Stimulated activated naive CD8-positive, alpha-beta T cell treated with anti-CD3 and anti-CD28 coated beads, Interleukin-15, amount 100 ng/mL, for 72 hours (primary cell): ENCODE measurements around the gene LDLRAD3.
A peak's percentile ranks its signal among the peaks of the same experiment; 100 is the strongest.

Experiments
- ATAC-seq: fragments of 150-1000 bp; cut with Tn5 transposase; 2 replicates; pipeline ENCODE4 v1.10.0; 2021; ENCODE audit warnings: mild to moderate bottlenecking, moderate library complexity
- DNase-seq, 2 donors: peaks; one replicate each; pipeline ENCODE4 v3.0.0; 2021 to 2022
- H3K27ac Mint-ChIP-seq, 2 donors: one replicate each; pipeline ENCODE4 v1.8.0; 2022; ENCODE audit warnings: mild to moderate bottlenecking in 2 of 2, mixed read lengths in 2 of 2, moderate library complexity in 2 of 2
- H3K27me3 Mint-ChIP-seq: one replicate; pipeline ENCODE4 v1.8.0; 2022; ENCODE audit warnings: mixed read lengths
- H3K4me1 Mint-ChIP-seq: one replicate; pipeline ENCODE4 v1.8.0; 2022; ENCODE audit warnings: mild to moderate bottlenecking, mixed read lengths
- H3K4me3 Mint-ChIP-seq, 2 donors: one replicate each; pipeline ENCODE4 v1.8.0; 2022; ENCODE audit warnings: mild to moderate bottlenecking in 2 of 2, mixed read lengths in 2 of 2, moderate library complexity in 1 of 2
- H3K9me3 Mint-ChIP-seq, 2 donors: one replicate each; pipeline ENCODE4 v1.8.0; 2022; ENCODE audit warnings: mixed read lengths in 2 of 2

The LDLRAD3 gene

DNA sequence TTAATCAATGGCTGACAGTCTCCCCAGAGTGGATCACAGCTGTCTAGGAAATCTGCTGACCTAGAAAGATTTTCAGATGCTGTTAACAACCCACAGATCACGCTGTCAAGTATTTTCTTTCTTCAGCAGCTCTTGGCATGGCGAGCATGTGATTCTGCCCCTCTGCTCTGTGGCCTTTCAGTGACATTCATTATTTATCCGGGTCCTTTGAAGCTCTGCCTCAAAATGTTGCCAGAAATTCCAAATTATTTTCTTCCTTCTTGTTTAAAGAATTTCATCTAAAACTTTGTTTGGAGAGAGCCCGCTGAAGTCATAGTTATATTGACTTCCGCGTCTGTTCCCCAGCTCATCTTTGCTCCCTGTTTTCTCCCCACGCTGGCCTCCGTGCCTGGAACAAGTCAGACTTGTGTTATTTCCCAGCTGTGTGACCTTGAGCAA is 211.3 kb downstream of the LDLRAD3 start:
- ATAC-seq (no peak), DNase-seq (no peak)
- peaks cover 39% of the 10 kb centered on the region for H3K27me3 Mint-ChIP-seq
- no peak overlapping the region for H3K4me3 Mint-ChIP-seq
- no peaks in the 10 kb centered on the region for H3K9me3 Mint-ChIP-seq
- H3K27ac Mint-ChIP-seq: peak overlapping the region in 1 of 2 donors; percentile 61
- H3K4me1 Mint-ChIP-seq: no peaks in the 10 kb centered on the region

- peaks cover 37% of the 10 kb centered on the region for H3K27me3 Mint-ChIP-seq
- no peak overlapping the region for H3K27ac Mint-ChIP-seq
- no peaks in the 10 kb centered on the region for H3K4me1 Mint-ChIP-seq
- no peaks in the 10 kb centered on the region for H3K9me3 Mint-ChIP-seq
- H3K4me3 Mint-ChIP-seq: no peak overlapping the region
- no peak for ATAC-seq
- DNase-seq: no peak
Measured at GRCh38 chr11:36155770-36156160, 211.9 kb downstream of the LDLRAD3 start.

GRCh38 chr11:36156161-36156816 is 212.4 kb downstream of the LDLRAD3 start:
- H3K4me1 Mint-ChIP-seq: no peaks in the 10 kb centered on the region
- ATAC-seq: no peak
- no peak for DNase-seq
- H3K27ac Mint-ChIP-seq: no peak overlapping the region
- peaks cover 32% of the 10 kb centered on the region for H3K27me3 Mint-ChIP-seq
- H3K9me3 Mint-ChIP-seq: no peaks in the 10 kb centered on the region
- H3K4me3 Mint-ChIP-seq: no peak overlapping the region

GRCh38 chr11:36156817-36157519 is 213.1 kb downstream of the LDLRAD3 start:
- Mint-ChIP-seq H3K4me3 (no peak overlapping the region), H3K27ac (no peak overlapping the region), H3K4me1 (no peaks in the 10 kb centered on the region), H3K9me3 (no peaks in the 10 kb centered on the region), H3K27me3 (peaks cover 30% of the 10 kb centered on the region)
- DNase-seq (no peak), ATAC-seq (no peak)

- Mint-ChIP-seq H3K27me3 (peaks cover 35% of the 10 kb centered on the region), H3K4me3 (no peak overlapping the region), H3K27ac (no peak overlapping the region), H3K4me1 (no peaks in the 10 kb centered on the region), H3K9me3 (no peaks in the 10 kb centered on the region)
- ATAC-seq (no peak), DNase-seq (no peak)
Measured at GRCh38 chr11:36160091-36160490, 216.2 kb downstream of the LDLRAD3 start.

DNA sequence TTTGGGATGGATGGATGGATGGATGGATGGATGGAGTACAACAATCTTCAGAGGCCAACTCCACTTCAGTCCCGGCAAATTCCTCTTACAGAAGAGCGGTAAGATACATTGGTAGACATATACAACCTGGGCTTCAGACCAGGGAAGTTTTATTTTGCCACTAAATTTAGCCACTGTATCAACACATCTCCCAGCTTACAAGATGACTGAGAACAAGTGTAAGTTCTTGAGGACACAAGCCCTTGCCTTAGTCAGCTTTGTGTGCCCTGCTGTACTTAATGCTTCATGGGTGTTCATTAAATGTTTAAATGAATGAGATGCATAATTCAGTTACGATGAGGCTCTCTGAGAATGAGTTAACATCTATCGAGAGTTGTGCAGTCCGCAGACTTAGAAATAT is 217.7 kb downstream of the LDLRAD3 start:
- DNase-seq (no peak), ATAC-seq (no peak)
- no peaks in the 10 kb centered on the region for H3K4me1 Mint-ChIP-seq
- no peak overlapping the region for H3K27ac Mint-ChIP-seq
- peaks cover 28% of the 10 kb centered on the region for H3K27me3 Mint-ChIP-seq
- no peaks in the 10 kb centered on the region for H3K9me3 Mint-ChIP-seq
- no peak overlapping the region for H3K4me3 Mint-ChIP-seq

- ATAC-seq (no peak), DNase-seq (no peak)
- Mint-ChIP-seq H3K27me3 (peaks cover 23% of the 10 kb centered on the region), H3K9me3 (no peaks in the 10 kb centered on the region), H3K27ac (no peak overlapping the region), H3K4me1 (no peaks in the 10 kb centered on the region), H3K4me3 (no peak overlapping the region)
Measured at GRCh38 chr11:36162006-36162882, 218.4 kb downstream of the LDLRAD3 start.

DNA sequence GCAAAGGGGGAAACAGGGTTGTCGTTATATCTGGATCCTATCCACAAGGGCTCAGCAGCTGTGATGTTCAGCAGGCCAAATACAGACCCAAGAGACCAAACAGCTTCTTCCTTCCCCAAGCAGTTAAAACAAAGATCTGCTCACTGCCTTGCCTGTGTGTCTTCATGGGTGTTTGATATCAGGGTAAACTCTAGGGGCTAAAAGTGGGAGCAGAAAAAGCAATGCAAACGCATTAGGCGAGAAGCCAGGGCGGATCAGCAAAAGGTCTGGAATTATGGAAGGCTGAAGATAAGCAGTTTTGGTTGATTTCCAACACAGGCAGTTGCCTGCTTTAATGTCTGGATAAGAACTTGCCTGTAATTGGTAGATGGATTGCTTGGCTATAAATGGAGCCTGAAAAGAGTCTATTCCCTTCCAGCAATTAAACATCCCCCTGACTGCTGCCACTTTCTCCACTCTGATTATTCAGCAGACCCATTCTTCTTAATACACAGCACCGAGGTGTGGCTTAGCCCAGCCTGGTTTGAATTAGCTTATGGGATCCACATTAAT is 219.1 kb downstream of the LDLRAD3 start:
- DNase-seq: no peak
- Mint-ChIP-seq H3K27me3 (peaks cover 20% of the 10 kb centered on the region), H3K9me3 (no peaks in the 10 kb centered on the region), H3K4me3 (no peak overlapping the region), H3K27ac (no peak overlapping the region), H3K4me1 (no peaks in the 10 kb centered on the region)
- ATAC-seq: no peak

DNA sequence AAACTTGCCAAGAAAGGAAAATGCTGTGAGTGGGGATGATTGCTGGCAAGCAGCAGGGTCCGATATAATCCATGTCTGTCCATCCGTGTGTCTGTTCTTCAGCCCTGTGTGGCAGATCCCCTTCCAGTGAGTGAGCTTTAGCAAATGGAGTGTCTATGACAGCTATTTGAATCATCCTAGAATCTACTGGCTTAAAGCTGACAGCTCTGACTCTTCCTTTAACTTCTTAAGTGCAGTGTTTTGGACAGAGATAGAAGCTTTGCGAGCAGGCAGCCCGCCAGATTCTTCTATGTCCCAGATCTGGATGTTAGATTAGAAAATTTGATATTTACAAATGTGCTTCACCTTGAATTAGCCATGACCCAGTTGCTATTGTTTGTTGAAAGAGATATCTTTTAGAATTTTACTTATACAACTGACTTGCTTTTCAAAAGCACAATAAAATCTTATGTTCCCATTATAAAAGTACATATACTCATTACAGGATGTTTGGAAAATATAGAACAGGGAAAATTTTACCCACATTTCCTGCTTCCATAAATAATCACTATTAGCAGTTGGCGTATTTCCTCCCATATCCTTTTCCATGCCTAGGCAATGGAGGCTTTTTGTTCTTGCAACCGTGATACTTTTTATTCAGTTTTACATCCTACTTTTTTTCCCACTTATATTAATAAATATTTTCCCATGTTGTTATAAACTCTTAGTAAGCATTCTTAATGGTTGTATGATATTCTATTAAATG is 220.8 kb downstream of the LDLRAD3 start:
- DNase-seq (no peak), ATAC-seq (no peak)
- Mint-ChIP-seq H3K4me3 (no peak overlapping the region), H3K27ac (no peak overlapping the region), H3K27me3 (peaks cover 20% of the 10 kb centered on the region), H3K9me3 (no peaks in the 10 kb centered on the region), H3K4me1 (no peaks in the 10 kb centered on the region)

DNA sequence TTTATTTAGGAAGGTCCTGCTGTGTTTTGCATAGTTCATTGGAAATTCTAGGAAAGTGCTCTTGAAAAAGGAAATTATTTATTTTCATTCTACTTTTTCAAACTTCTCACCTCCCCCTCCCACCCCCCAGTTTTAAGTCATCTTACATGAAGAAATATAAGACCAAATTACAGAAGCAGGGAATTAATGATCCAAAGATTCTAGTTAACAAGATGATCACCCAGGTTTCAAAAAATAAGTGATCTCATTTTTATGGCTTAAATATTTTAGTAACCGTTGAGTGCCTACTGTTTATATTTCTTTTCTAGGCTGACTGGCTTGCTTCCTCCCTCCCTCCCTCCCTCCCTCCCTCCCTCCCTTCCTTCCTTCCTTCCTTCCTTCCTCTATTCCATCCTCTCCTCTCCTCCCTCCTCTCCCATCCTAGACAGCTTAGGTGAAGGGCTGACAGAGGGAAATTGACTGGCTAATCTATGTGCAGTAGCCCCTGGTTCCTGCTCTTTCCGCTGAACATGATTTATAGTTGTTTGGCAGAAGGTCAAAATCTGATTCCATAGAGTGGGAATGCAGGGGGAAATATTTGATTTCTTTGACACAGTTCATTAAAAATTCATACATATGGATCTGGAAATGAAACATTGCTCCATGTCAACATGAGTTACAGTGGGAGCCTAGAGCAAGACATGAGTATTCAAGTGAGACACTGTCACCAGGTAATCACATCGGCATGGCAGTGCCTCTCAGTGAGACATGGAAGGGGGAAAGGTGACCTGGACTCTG is 221.9 kb downstream of the LDLRAD3 start:
- Mint-ChIP-seq H3K27me3 (peaks cover 20% of the 10 kb centered on the region), H3K4me3 (no peak overlapping the region), H3K27ac (no peak overlapping the region), H3K4me1 (no peaks in the 10 kb centered on the region), H3K9me3 (no peaks in the 10 kb centered on the region)
- ATAC-seq: no peak
- DNase-seq: no peak

DNA sequence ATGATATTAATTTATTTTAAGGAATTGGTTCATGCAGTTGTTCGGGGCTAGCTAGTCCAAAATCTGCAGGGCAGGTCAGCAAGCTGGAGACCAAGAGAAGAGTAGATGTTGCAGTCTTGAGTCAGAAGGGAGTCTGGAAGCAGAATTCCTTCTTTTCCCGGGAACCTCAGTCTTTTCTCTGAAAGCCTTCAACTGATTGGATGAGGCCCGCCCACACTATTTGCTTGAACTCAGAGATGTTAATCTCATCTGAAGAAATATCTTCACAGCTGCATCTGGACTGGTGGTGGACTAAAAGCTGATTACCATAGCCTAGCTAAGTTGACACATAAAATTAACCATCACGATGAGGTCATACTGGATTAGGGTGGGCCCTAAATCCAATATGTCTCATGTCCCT is 223.2 kb downstream of the LDLRAD3 start:
- peak overlapping the region in 1 of 2 donors; percentile 53 for H3K27ac Mint-ChIP-seq

DNA sequence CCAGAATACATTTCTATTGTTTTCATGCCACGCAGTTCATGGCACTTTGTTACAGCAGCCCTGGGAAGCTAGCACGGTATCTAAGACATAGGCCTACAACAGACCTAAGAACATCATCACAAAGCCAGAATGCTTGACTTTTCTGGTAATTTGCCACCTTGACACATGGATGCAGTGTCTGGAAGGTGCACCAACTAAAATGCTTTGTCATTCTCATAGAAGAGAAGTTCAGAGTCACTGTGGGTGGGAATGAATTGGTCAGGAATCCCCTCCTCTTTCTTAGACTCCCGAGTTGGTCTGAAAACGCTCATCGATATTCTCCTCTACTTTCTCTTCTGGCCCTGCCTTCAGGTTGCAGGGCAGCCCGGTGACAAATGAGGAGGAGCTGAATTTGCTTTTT is 223.9 kb downstream of the LDLRAD3 start:
- Mint-ChIP-seq H3K4me1 (no peaks in the 10 kb centered on the region), H3K27ac (no peak overlapping the region), H3K9me3 (no peaks in the 10 kb centered on the region), H3K27me3 (peaks cover 30% of the 10 kb centered on the region), H3K4me3 (no peak overlapping the region)
- DNase-seq (no peak), ATAC-seq (no peak)

More for the DNA sequence above, 223.2 kb downstream of the LDLRAD3 start:
- ATAC-seq (no peak), DNase-seq (no peak)
- Mint-ChIP-seq H3K4me1 (no peaks in the 10 kb centered on the region), H3K4me3 (no peak overlapping the region), H3K27me3 (peaks cover 30% of the 10 kb centered on the region), H3K9me3 (no peaks in the 10 kb centered on the region)

DNA sequence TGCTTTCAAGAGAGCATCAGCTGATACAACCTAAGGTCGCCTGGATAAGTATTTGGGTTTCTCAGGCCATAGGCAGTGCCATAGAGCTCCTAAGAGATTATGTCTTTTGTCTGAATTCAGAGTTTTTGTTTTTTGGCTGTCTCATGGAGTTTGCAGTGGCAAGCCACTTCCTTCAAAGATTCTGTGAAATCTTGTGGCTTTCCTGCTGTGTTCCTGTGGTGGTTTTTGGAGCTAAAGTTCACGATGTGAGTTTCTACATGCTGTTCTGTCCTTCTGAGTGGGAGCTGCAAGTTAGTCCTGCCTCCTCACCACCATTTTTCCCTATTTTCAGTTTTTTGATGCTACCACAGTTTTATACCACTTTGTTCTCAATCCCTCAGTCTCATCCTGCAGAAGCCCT is 234.0 kb downstream of the LDLRAD3 start:
- H3K27ac Mint-ChIP-seq: no peak overlapping the region
- H3K4me1 Mint-ChIP-seq: no peaks in the 10 kb centered on the region
- ATAC-seq: no peak
- H3K27me3 Mint-ChIP-seq: peaks cover 48% of the 10 kb centered on the region
- no peak for DNase-seq
- H3K9me3 Mint-ChIP-seq: no peaks in the 10 kb centered on the region
- no peak overlapping the region for H3K4me3 Mint-ChIP-seq

GRCh38 chr11:36186340-36187175 is 242.7 kb downstream of the LDLRAD3 start:
- H3K4me3 Mint-ChIP-seq: no peak overlapping the region
- peaks cover 0 to 8% of the 10 kb centered on the region in 2 donors for H3K9me3 Mint-ChIP-seq
- no peak overlapping the region for H3K27ac Mint-ChIP-seq
- DNase-seq (no peak), ATAC-seq (no peak)
- no peaks in the 10 kb centered on the region for H3K4me1 Mint-ChIP-seq
- H3K27me3 Mint-ChIP-seq: peaks cover 10% of the 10 kb centered on the region
